ENCODE data around the gene PAK5. TPM values are rescaled to one million over a fixed set of nuclear protein-coding genes. Genes with fewer than 3 reads are reported as not detected.

Gene PAK5
- total and polyA plus RNA-seq, 11 donors, result not detected

DNA sequence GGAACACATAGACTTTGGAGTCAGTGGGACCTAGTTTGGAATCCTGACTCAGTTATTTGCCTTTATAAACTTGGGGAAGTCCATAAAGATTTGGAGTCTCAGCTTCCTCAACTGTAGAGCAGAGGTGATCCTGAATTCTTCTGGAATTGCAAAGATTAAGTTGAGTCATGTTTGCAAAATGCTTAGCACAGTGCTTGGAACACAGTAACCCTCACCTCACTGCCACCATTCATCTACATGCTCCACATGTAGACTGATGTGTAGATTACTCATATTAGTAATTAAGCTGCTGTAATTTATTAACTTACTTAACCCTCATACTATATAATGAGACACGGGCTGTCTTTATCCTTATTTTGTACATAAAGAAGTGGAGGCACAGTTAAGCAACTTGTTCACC, 263.0 kb downstream of the PAK5 start:
- intact Hi-C loops (cut with DNase I), result no loop called here
- peaks cover 0 to 37% (median 8%) of the 10 kb centered on the region in 9 donors for H3K27me3 ChIP-seq
- no peak overlapping the region for H3K27ac ChIP-seq
- TF ChIP-seq POLR2A (IDR thresholded peaks at IDR 0.05), result no peak
- TF ChIP-seq CTCF (IDR thresholded peaks at IDR 0.05), result no peak
- DNase-seq (no peak), ATAC-seq (no peak)
- no peaks in the 10 kb centered on the region for H3K9me3 ChIP-seq
- 79 to 100% (median 92%) methylated on average over 1 of the region's 1 CpG for WGBS, 4 donors
- no peaks in the 10 kb centered on the region for H3K36me3 ChIP-seq
- H3K4me1 ChIP-seq, result no peaks in the 10 kb centered on the region
- H3K4me3 ChIP-seq, result no peak overlapping the region

DNA sequence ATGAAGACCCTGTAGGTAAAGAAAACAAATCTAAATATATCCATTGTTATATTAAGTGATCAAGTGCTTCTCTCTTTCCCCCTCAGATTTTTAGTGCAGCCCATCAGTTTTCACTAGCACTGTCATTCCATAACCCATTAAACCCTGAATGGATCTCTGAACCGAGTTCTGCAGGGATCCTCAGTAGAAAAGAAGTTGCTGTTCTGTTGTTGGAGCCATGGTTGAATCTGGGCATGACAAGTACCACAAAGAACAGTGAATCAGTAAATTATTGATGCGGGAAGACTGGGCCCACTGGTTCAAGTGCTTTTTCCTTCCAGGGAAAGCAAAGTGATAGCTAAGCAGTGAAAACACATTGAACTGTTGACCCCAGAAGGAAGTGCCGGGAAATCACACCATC, 264.1 kb downstream of the PAK5 start:
- Histone ChIP-seq H3K27me3 (peaks cover 0 to 37% (median 9%) of the 10 kb centered on the region in 9 donors), H3K9me3 (no peaks in the 10 kb centered on the region), H3K36me3 (no peaks in the 10 kb centered on the region), H3K4me1 (no peaks in the 10 kb centered on the region), H3K4me3 (no peak overlapping the region), H3K27ac (no peak overlapping the region)
- no peak for DNase-seq
- TF ChIP-seq CTCF (IDR thresholded peaks at IDR 0.05) (no peak), POLR2A (IDR thresholded peaks at IDR 0.05) (no peak)
- ATAC-seq, result no peak
- 72 to 79% (median 75%) methylated on average over 3 of the region's 3 CpGs for WGBS, 4 donors
- intact Hi-C loops (cut with DNase I), result no loop called here

GRCh38 chr20:9574181-9574580, 264.7 kb downstream of the PAK5 start:
- WGBS, 4 donors, result 33 to 54% (median 36%) methylated on average over 7 of the region's 7 CpGs
- no peak for TF ChIP-seq POLR2A (IDR thresholded peaks at IDR 0.05)
- TF ChIP-seq CTCF (IDR thresholded peaks at IDR 0.05), result no peak
- ATAC-seq (no peak), DNase-seq (no peak)
- Histone ChIP-seq H3K27me3 (peaks cover 0 to 37% (median 11%) of the 10 kb centered on the region in 9 donors), H3K36me3 (no peaks in the 10 kb centered on the region), H3K4me3 (no peak overlapping the region), H3K9me3 (peaks cover 0 to under 1% (median 0%) of the 10 kb centered on the region in 12 donors), H3K27ac (no peak overlapping the region), H3K4me1 (no peaks in the 10 kb centered on the region)
- intact Hi-C loops (cut with DNase I), result no loop called here

DNA sequence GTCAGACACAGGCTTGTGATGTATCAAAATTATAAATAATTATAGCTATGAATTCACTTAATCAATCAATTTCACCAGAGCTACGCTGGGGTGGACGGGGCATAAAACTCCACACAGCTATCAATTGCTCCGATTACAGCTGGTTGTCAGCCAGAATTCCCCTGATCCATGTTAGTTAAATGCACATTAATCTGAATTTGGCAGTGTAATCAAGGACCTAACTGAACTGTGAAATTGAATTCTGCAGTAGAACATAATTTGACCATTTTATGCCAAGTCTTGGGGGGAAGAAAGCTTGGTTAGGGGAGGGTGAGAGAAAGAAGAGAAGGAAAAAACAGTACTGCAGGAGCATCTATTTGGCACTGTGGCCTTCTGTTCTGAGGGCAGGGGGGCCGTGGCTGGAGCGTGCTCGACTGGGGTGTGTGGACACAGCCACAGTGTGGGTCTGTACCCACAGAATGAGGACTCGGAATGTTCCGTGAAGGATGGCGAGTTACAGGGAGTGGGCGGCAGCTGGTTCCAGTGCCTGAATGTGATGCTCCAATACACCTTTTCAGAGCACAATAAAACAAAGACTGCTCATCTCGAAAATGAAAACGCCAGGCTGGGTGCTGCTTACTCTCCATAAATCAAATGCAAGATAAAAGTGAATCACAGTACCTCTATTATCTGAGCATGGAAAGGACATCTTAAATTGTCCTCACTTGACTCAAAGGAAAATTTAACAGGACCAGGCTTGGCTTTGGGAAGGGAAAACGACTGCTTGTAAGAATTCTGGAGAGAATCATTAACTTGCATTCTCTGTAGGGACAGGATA, 265.3 kb downstream of the PAK5 start:
- H3K36me3 ChIP-seq, result no peaks in the 10 kb centered on the region
- no peak overlapping the region for H3K4me3 ChIP-seq
- DNase-seq (no peak), ATAC-seq (no peak)
- H3K27ac ChIP-seq, result no peak overlapping the region
- H3K27me3 ChIP-seq, result peaks cover 0 to 37% (median 11%) of the 10 kb centered on the region in 9 donors
- WGBS, 4 donors, result 32 to 51% (median 39%) methylated on average over 13 of the region's 13 CpGs
- intact Hi-C loops (cut with DNase I), result no loop called here
- TF ChIP-seq POLR2A (IDR thresholded peaks at IDR 0.05) (no peak), CTCF (IDR thresholded peaks at IDR 0.05) (no peak)
- H3K9me3 ChIP-seq, result peaks cover 0 to 6% (median 0%) of the 10 kb centered on the region in 12 donors
- no peaks in the 10 kb centered on the region for H3K4me1 ChIP-seq
